Stimulated activated CD4-positive, alpha-beta T cell treated with anti-CD3 and anti-CD28 coated beads, Interleukin-1b, Interleukin-23, amount 100 ng/mL, for 48 hours (primary cell): ENCODE results near the gene TBXAS1.

Experiments used
- DNase-seq: peaks from one replicate; pipeline ENCODE4 v3.0.0-alpha.2; 2020

TBXAS1 gene

GRCh38 chr7:140031364-140031763 lies 202.3 kb downstream of the TBXAS1 start:
- no peak for DNase-seq

GRCh38 chr7:140033036-140033435 lies 204.0 kb downstream of the TBXAS1 start:
- DNase-seq = no peak

GRCh38 chr7:140033779-140034363 lies 204.8 kb downstream of the TBXAS1 start:
- DNase-seq = no peak

GRCh38 chr7:140034421-140034820 lies 205.4 kb downstream of the TBXAS1 start:
- DNase-seq = no peak

- no peak for DNase-seq
Measured at GRCh38 chr7:140035400-140036223, 206.5 kb downstream of the TBXAS1 start.

- no peak for DNase-seq
Measured at GRCh38 chr7:140036224-140036962, 207.3 kb downstream of the TBXAS1 start.

- no peak for DNase-seq
Measured at GRCh38 chr7:140039066-140039465, 210.0 kb downstream of the TBXAS1 start.

GRCh38 chr7:140039896-140040295 lies 210.8 kb downstream of the TBXAS1 start:
- no peak for DNase-seq

GRCh38 chr7:140041659-140042385 lies 212.8 kb downstream of the TBXAS1 start:
- no peak for DNase-seq

- DNase-seq = no peak
Measured at GRCh38 chr7:140042386-140042670, 213.3 kb downstream of the TBXAS1 start.

- no peak for DNase-seq
Measured at GRCh38 chr7:140044251-140044650, 215.2 kb downstream of the TBXAS1 start.

GRCh38 chr7:140045697-140046096 lies 216.6 kb downstream of the TBXAS1 start:
- DNase-seq = no peak

- no peak for DNase-seq
Measured at GRCh38 chr7:140047197-140047596, 218.1 kb downstream of the TBXAS1 start.

GRCh38 chr7:140048138-140048537 lies 219.1 kb downstream of the TBXAS1 start:
- DNase-seq = no peak

- no peak for DNase-seq
Measured at GRCh38 chr7:140048989-140049338, 219.9 kb downstream of the TBXAS1 start.

- no peak for DNase-seq
Measured at GRCh38 chr7:140049339-140050024, 220.4 kb downstream of the TBXAS1 start.

GRCh38 chr7:140050100-140050499 lies 221.0 kb downstream of the TBXAS1 start:
- DNase-seq = no peak

GRCh38 chr7:140051820-140052219 lies 222.8 kb downstream of the TBXAS1 start:
- DNase-seq = no peak

GRCh38 chr7:140053812-140054539 lies 224.9 kb downstream of the TBXAS1 start:
- DNase-seq = no peak

GRCh38 chr7:140054751-140055150 lies 225.7 kb downstream of the TBXAS1 start:
- no peak for DNase-seq

GRCh38 chr7:140055833-140056232 lies 226.8 kb downstream of the TBXAS1 start:
- no peak for DNase-seq
